HepG2 (cell line): ENCODE measurements around the gene PADI6. TPM values are rescaled to one million over a fixed set of nuclear protein-coding genes. Genes with fewer than 3 reads are reported as not detected.

ENCODE experiments used
- ARNT ChIP-seq: fragments of 450-650 bp; IDR thresholded peaks from 2 replicates; pipeline ENCODE4 v1.6.1; 2017
- FOSL1 ChIP-seq: sonication (generic); formaldehyde crosslinking; IDR thresholded peaks from 2 replicates; pipeline ENCODE4 v1.9.0; 2021; ENCODE audit warnings: missing genetic modification reagents, borderline replicate concordance
- THAP11 ChIP-seq: IDR thresholded peaks from 2 replicates; pipeline ENCODE4 v1.6.1; 2016; ENCODE audit warnings: missing biosample characterization, missing genetic modification reagents
- UBTF ChIP-seq: sonication (generic); formaldehyde crosslinking; IDR thresholded peaks from 2 replicates; pipeline ENCODE4 v1.4.0; 2020; ENCODE audit warnings: mild to moderate bottlenecking, missing genetic modification reagents
- ZBTB40 ChIP-seq, 2 experiments: fragments of 450-650 bp in 1 of 2; sonication (generic) in 1 of 2; formaldehyde crosslinking in 1 of 2; IDR thresholded peaks; 2 replicates each; pipeline versions ENCODE4 v1.6.1 to v1.8.0; 2016 to 2022; ENCODE audit warnings: antibody characterized with exemption in 1 of 2, mild to moderate bottlenecking in 1 of 2, missing genetic modification reagents in 1 of 2
- ZBTB7A ChIP-seq: sonication (generic); formaldehyde crosslinking; IDR thresholded peaks from 2 replicates; pipeline ENCODE4 v1.8.0; 2022; ENCODE audit warnings: mild to moderate bottlenecking, missing genetic modification reagents
- ZFX ChIP-seq: sonication (generic); formaldehyde crosslinking; IDR thresholded peaks from 2 replicates; pipeline ENCODE4 v1.4.0; 2020; ENCODE audit warnings: mild to moderate bottlenecking, low read depth, missing genetic modification reagents, moderate library complexity
- ZNF329 ChIP-seq: sonication (generic); formaldehyde crosslinking; IDR thresholded peaks from 2 replicates; pipeline ENCODE4 v1.9.0; 2021; ENCODE audit warnings: low read depth, mild to moderate bottlenecking, missing genetic modification reagents
- ZNF629 ChIP-seq: sonication (generic); formaldehyde crosslinking; conservative IDR thresholded peaks from 2 replicates; pipeline ENCODE4 v1.5.0; 2020; ENCODE audit warnings: missing genetic modification reagents
- polyA plus RNA-seq, 8 experiments: library from polyadenylated mRNA; depleted of rRNA in 3 of 8; stranded (reverse) in 7 of 8; unstranded in 1 of 8; fragments of >200 nt; fragmentation: Illumina TruSeq in 4 of 8; extraction: Trizol in 4 of 8; gene quantifications; 2 replicates each; pipeline versions ENCODE4 v1.2.1 to v1.2.3, GENCODE V29; 2011 to 2016; ENCODE audit warnings: low read depth in 4 of 8, missing spikeins in 1 of 8, mixed read lengths in 1 of 8; ENCODE audit not compliant: insufficient read depth in 1 of 8
- total RNA-seq, 5 experiments: library from RNA; depleted of rRNA; stranded (reverse); fragments of >200 nt; fragmentation: Illumina TruSeq; extraction: Trizol; gene quantifications; 2 replicates each; pipeline ENCODE4 v1.2.3, GENCODE V29; 2016; ENCODE audit warnings: low read depth in 1 of 5
- TF ChIP-seq, protein P1 (sequence below): sonication (generic); formaldehyde crosslinking; IDR thresholded peaks from 2 replicates; pipeline ENCODE4; 2020; ENCODE audit warnings: missing genetic modification reagents, mild to moderate bottlenecking, borderline replicate concordance
- TF ChIP-seq, protein P2 (sequence below): sonication (generic); formaldehyde crosslinking; conservative IDR thresholded peaks from 2 replicates; pipeline ENCODE4 v1.5.0; 2020; ENCODE audit warnings: missing genetic modification reagents

PADI6 gene
- total and polyA plus RNA-seq, 2 of the 13 experiments (the other 11 are each of a cell fraction or from before 2014, with no cell fraction given), result not detected

DNA sequence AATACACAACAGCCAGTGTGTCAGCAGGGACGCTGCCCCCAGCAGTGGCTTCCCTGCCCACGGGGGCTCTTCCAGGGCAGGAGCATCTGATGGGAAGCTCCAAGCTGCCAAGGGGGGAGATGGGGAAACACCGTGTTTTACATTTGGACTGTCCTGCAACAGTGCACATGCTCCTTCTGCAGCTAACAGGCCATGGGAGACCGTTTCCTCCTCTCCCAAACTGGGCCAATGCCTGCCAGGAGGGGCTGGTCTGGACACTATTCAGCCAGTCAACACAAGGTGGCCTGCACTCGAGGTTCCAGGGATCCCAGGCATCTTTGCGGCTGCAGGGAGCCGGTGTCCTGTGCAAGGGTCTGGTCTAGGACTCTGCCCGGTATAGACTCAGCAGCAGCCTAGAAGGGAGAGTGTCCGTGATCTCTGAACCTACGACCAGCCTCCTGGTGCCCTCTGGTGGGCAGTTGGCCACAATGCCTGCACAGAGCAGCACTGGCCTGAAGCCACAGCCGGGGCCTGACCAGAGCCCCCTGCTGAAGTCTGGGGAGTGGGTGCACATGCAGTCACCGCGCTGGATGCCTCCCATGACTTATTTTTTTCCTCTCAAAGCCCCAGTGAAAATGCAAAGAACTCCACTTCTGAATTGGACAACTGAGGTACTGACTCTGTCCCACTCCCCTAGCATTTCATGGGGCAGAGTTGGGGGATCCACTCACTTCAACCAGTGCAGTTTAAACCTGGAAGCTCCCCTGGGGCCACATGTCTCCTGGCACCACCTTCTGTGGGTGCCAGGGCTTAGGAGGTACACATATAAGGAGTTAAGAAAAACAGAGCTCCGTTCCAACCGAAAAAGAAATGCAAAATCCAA lies 34.1 kb downstream of the PADI6 start (continued):
- no peak for TF ChIP-seq ZBTB40 (IDR thresholded peaks at IDR 0.05)
- TF ChIP-seq ZBTB40 (CRISPR knock-in tag; IDR thresholded peaks at IDR 0.05), result peak; percentile 30; the same call in 1 of the 2 replicates
- TF ChIP-seq THAP11, result no peak
- no peak for TF ChIP-seq ARNT
- TF ChIP-seq ZNF329 (CRISPR knock-in tag), result peak; percentile 66; the same call in 1 of the 2 replicates
- TF ChIP-seq, protein P1, sequence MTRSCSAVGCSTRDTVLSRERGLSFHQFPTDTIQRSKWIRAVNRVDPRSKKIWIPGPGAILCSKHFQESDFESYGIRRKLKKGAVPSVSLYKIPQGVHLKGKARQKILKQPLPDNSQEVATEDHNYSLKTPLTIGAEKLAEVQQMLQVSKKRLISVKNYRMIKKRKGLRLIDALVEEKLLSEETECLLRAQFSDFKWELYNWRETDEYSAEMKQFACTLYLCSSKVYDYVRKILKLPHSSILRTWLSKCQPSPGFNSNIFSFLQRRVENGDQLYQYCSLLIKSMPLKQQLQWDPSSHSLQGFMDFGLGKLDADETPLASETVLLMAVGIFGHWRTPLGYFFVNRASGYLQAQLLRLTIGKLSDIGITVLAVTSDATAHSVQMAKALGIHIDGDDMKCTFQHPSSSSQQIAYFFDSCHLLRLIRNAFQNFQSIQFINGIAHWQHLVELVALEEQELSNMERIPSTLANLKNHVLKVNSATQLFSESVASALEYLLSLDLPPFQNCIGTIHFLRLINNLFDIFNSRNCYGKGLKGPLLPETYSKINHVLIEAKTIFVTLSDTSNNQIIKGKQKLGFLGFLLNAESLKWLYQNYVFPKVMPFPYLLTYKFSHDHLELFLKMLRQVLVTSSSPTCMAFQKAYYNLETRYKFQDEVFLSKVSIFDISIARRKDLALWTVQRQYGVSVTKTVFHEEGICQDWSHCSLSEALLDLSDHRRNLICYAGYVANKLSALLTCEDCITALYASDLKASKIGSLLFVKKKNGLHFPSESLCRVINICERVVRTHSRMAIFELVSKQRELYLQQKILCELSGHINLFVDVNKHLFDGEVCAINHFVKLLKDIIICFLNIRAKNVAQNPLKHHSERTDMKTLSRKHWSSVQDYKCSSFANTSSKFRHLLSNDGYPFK (CRISPR knock-in tag), result peak; percentile 58; the same call in 1 of the 2 replicates
- peak; percentile 55; the same call in 1 of the 2 replicates for TF ChIP-seq ZNF629 (CRISPR knock-in tag)
- peak; percentile 49; the same call in 1 of the 2 replicates for TF ChIP-seq ZFX (CRISPR knock-in tag)
- TF ChIP-seq UBTF (CRISPR knock-in tag), result peak; percentile 32; the same call in 1 of the 2 replicates
- no peak for TF ChIP-seq FOSL1 (CRISPR knock-in tag)
- TF ChIP-seq ZBTB7A (CRISPR knock-in tag), result 0 out of 2 replicates have a peak, but pooled peaks have one; percentile 42
- TF ChIP-seq, protein P2, sequence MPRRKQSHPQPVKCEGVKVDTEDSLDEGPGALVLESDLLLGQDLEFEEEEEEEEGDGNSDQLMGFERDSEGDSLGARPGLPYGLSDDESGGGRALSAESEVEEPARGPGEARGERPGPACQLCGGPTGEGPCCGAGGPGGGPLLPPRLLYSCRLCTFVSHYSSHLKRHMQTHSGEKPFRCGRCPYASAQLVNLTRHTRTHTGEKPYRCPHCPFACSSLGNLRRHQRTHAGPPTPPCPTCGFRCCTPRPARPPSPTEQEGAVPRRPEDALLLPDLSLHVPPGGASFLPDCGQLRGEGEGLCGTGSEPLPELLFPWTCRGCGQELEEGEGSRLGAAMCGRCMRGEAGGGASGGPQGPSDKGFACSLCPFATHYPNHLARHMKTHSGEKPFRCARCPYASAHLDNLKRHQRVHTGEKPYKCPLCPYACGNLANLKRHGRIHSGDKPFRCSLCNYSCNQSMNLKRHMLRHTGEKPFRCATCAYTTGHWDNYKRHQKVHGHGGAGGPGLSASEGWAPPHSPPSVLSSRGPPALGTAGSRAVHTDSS (CRISPR knock-in tag), result no peak
